GM18505 (cell line): Measurements from ENCODE around the gene ARMC9.
"Not testable (repeated sequence)": the region's sequence is repeated elsewhere in the genome, so short reads cannot be mapped to it uniquely, and the experiment has no call there.

Experiments used
- ATAC-seq: cut with Tn5 transposase; IDR thresholded peaks from one replicate; pipeline ENCODE4 v1.9.1; 2021; ENCODE audit not compliant: unreplicated experiment
- POLR2A ChIP-seq: IDR thresholded peaks from 4 replicates; pipeline ENCODE4 v1.6.1; 2011; ENCODE audit warnings: borderline replicate concordance; ENCODE audit not compliant: insufficient read depth, insufficient read length; ENCODE audit errors: extremely low read depth

ARMC9 gene

GRCh38 chr2:231347638-231348037 is 149.2 kb downstream of the ARMC9 start:
- TF ChIP-seq POLR2A, result no peak
- no peak for ATAC-seq

GRCh38 chr2:231348173-231348572 is 149.7 kb downstream of the ARMC9 start:
- no peak for ATAC-seq
- TF ChIP-seq POLR2A, result no peak

GRCh38 chr2:231348704-231349373 is 150.4 kb downstream of the ARMC9 start:
- no peak for ATAC-seq
- TF ChIP-seq POLR2A, result no peak

- not testable (repeated sequence) for ATAC-seq
Observed at GRCh38 chr2:231349374-231349735, 150.9 kb downstream of the ARMC9 start.

GRCh38 chr2:231351648-231352047 is 153.2 kb downstream of the ARMC9 start:
- no peak for TF ChIP-seq POLR2A
- ATAC-seq, result no peak

DNA sequence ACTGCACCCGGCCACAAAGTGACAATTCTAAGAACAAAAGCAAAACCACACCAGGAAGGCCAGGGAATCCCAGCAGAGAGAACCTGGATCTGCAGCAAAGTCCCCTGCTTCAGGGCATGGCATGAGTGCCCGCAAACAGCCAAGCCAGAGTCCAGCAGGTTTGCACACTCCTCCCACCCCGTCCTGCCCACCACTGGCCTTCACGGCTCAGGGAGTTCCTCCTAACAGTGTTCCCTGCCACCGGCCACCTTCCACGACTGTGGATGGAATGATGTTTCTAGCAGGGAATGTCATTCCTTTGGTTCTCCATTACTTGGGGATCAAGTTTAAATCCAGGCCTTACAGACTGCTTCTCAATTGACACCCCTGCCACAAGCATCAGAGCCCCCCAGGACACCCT is 155.0 kb downstream of the ARMC9 start:
- no peak for TF ChIP-seq POLR2A
- ATAC-seq, result no peak

DNA sequence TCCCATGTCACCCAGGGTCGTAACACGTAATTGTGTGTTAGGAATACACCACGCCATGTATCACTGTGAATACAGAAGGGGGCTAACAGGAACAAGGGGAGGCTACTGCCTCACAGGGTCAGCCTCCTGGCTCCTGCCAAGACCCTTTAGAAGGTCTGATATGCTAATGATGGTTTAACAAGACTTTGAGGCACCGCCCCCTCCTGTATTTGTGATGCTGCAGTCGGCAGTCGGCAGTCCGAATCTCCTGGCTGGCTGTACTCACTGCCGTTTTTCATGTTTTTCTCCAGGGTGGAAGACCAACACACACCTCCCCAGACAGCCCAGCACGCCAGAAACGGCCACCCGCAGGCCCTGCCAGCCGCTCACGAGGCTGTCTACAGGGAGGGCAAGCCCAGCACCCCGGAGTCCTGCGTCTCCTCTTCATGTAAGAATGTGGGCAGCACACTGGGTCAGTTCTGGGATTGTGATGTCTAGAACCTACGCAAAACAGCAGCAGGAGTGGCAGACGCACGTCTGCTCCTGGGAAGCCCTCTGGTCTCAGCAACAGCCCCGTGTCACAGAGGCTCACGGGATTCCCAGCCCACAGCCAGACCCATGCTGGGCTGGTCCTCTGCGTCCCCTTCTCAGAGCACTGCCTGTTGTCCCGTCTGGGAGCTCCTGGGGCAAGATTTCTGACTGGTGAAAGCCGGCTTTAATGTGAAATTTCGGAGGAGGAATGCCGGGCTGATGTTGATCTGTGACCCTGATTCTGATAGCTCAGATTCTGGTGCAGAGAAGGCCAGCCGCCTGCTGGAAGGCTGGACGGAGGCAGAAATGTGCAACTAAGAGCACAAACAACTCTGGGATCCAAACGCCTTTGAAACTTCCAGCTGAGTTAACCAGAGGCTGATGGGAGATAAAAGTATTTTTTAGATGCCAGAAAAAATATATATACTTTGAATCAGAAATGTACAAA is 157.4 kb downstream of the ARMC9 start:
- ATAC-seq, result no peak

GRCh38 chr2:231356466-231356844 is 158.0 kb downstream of the ARMC9 start:
- ATAC-seq, result no peak
- TF ChIP-seq POLR2A, result no peak

More for the DNA sequence above, 157.4 kb downstream of the ARMC9 start:
- no peak for TF ChIP-seq POLR2A

GRCh38 chr2:231357048-231357447 is 158.6 kb downstream of the ARMC9 start:
- TF ChIP-seq POLR2A, result no peak
- ATAC-seq, result no peak

DNA sequence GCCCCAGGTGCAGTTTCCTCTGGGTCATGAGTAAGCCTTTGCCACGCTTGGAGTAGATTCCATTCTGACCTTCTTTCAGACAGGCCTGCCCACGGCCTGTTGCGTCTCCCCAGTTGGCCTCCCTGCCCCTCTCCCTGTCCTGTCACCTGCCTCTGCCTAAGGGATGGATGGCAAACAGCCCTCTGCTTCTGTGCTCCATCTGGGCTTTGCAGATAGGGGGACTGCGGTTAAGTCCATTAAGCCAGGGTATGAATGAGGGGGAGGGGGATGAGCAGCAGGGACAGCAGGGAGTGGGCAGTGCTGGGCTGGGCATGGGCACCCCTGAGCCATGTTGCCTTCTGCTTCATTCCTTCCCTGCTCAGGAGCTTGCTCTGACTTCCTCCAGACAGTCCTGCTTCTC is 159.5 kb downstream of the ARMC9 start:
- no peak for ATAC-seq
- TF ChIP-seq POLR2A, result no peak

DNA sequence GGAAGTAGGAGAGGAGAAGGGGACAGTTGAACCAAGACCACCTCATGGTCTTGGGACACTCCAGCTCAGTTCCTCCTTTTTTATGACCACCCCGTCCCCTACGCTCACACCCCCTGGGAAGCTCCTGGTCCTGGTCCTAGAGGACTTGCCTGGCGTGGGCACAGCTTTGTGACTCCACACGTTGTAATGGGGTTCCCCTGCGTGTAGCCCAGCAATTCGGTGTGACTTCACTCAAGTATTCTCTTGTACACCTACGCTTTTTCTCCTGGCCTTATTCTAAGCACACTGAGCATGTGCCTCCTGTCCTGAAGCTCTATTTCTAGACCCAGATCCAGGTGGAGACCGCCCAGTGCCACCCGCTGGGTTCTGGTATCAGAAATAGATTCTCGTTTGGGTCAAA is 161.0 kb downstream of the ARMC9 start:
- ATAC-seq, result no peak
- TF ChIP-seq POLR2A, result no peak

DNA sequence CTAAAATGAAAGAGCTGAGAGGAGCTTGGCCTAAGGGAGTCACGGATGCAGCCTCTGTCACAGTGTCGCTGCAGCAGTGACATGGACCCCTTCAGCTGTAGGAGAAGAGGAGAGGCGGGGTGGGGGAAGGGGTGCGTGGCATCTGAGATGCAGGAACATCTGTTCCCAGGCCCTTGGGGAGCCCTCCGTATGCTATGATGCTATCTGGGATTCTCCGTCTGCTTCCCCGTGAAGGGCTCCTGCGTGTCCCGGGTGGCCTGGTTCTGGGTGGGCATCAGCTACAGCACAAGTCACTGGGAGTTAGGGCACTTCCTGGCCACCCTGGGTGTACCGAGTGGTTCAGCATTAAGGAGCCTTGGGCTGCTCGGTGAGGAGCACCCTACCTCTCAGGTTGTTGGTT is 161.5 kb downstream of the ARMC9 start:
- ATAC-seq, result no peak
- no peak for TF ChIP-seq POLR2A

DNA sequence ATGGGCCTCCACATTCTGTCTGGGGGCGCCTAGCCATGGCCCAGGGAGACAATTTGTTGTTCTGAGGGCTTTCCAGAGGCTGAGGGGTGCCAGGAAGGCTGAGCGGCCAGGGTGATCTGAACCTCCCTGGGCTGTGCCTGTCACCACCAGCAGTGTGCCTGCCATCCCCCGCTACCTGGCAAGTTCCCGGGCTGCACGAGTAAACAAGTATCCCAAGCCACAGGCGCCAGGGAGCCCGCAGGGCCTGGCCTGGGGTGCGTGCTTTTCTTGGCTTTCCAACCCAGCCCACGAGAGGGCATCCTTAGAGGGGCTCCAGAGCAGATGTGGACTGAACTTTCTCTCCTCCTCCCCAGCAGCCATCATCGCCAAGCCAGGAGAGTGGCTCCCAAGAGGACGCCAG is 162.0 kb downstream of the ARMC9 start:
- no peak for TF ChIP-seq POLR2A
- ATAC-seq, result no peak

DNA sequence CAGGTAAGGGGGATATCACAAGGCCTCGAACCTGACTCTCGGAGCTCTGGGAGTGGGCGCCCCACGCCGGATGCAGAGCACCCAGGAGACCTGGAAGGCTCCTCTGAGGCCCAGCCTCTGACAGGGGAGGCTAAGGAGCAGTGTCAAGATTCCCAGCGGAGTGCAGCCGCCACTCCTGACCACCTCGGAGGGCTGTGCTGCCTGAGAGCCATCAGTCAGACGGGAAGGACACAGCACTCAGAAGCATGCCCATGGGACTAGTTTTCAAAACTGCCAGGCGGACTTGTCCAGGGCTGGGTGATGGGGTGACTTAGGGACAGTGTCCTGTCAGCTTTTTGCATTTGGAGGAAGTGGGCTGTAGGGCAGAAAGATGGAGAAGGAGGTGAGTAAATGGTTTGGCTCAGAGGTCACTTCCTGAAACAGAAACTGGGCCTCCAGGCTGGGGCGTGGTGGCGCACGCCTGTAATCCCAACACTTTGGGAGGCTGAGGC is 162.5 kb downstream of the ARMC9 start:
- no peak for TF ChIP-seq POLR2A
- ATAC-seq, result no peak
